GM19324 (cell line): Measurements from ENCODE around the gene IL32.

Experiments used
- ATAC-seq: cut with Tn5 transposase; IDR thresholded peaks from one replicate; pipeline ENCODE4 v1.9.1; 2021; ENCODE audit warnings: mild to moderate bottlenecking, moderate library complexity; ENCODE audit not compliant: unreplicated experiment, low FRiP score

IL32 gene

DNA sequence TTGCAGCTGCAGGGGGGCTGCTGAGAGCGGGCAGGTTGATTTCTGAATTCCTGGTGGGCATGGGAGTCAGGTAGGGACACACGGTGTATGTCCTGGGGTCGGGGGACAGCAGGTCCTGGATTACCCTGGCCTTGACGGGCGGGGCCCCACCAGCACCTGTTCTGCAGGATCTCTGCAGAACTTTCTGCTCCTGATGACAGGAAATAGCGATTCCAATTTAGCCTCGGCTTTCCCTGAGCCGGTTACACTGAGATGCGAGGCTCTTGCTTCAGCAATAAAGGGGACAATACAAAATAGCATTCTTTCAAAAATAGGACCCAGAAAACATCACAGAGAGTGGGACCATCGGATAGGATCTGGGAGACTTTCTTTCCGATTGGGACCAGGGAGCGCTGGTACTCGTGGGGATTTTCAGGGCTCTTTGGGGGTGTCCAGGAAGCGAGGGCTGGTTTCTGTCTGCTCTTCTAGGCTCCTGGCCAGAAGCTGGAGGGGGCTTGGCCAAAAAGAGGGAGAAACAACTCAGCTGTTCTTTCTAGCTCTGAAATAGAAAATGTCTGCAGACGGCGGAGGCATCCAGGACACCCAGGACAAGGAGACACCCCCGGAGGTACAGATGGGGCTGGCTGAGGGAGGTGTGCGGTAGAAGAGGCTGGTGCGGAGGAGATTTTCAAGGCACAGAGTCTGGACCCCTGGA is 47.6 kb downstream of the IL32 start:
- ATAC-seq: no peak

DNA sequence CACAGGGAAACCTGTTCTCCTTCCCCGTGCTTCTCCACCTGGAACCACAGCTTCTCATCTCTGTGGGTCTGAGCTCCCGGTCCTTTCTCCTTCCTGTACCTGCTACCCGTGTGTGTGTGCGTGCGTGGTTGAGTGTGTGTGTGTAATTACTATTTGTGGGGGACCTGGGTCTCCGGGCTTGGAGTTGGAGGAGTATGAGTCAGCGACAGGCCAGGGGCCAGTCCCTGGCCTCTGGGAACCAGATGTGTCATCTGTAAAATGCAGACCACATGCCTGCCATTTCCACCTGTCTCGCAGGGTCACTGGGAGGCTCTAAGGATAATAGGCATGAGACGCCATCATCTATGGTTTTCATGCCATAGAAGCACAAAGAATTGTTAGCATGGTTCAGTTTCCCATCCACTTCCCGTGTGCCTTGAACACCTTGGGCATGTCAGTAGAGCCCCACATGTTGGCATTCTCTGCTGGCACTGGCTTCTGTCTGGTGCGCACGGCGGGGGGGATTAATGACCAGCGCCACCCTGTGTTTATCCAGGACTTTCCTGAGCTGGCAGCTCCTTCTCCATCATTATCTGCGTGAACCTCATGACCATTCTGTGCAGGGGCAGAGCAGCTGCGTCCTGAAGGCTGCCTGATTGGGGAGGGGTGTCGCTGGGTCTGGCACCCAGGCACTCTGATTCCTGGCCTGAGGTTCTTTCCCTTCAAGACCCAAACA is 48.5 kb downstream of the IL32 start:
- no peak for ATAC-seq

DNA sequence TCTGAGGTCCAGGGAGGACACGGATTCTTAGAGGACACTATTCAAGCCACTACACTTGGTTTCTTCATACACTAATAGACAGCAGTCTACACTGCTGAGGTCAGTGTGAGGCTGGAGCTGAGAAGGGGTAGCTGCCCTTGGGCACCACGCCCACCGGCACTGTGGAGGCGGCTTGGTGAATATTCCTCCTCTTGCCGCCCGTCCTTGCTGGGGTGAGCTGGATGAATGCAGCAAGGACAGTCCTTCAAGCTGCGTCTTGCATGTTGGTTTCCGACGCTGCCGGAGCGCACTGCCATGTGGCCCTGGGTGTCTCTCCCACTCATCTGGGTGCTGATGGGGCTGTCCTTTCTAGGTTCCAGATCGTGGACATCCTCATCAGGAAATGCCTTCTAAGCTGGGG is 49.6 kb downstream of the IL32 start:
- no peak for ATAC-seq

DNA sequence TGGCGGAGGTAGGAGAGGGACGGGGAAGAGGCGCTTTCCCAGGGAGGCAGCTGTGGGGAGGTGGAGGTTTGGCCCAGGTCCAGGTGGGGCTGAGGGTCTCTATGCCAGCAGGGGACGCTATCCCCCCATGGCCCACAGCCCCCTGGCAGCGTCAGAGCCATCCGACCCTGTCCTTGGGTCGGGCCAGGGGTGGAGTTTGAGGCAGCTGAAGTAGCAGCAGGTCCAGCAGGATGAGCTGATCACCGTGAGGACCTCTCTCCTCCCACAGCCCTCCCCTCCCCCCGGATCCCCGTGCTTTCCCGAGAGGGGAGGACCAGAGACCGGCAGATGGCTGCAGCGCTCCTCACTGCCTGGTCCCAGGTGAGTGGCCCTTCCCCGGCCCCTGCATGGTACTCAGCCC is 50.1 kb downstream of the IL32 start:
- no peak for ATAC-seq

DNA sequence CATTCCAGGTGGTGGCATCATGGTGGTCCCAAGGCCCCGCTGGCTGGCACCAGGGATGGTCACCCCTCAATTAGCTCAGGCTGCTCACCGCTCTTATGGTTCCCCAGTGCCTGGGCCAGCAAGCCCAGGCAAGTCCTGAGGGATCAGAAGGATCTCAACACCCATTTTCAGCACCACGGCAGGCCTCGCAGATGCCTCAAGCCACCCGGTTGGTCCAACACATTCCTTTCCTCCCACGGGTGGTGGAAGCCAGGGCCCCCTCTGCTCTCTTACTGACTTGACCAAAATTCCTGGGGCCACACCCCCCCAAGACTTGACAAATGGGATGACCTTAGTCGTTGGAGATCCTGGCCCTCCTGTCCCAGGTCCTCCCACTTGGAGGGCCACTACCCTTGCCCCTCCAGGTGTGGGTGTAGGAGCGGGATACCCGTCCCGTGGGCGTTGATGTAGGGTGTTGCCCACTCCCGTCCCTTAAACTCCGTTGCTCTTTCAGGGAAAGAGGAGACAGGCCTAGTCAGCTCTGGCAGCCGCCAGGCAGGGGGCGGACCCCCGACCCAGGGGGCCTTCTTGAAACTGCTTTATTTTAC is 52.9 kb downstream of the IL32 start:
- ATAC-seq: no peak

DNA sequence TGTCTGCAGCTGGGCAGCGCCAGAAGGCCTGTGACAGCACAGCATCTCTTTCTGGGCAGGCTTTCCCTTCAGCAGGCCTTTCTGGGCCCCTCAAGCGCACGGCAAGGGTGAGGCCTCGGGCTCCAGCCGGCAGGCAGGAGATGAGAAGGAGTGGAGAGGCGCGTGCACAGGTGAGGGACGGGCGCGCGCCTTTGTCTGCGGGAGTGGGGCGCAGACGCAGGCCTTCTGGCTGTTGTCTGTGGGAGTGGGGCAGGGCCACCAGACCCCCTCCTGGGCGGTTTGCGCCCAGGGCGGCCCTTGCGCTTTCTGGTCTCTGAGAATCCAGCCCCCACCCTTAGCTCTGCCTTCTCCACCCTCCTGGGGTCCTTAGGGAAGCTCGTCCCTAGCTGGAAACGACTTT is 53.4 kb downstream of the IL32 start:
- ATAC-seq: no peak
